ENCODE results near the gene KIN.

- no peak for TF ChIP-seq CTCF (IDR thresholded peaks at IDR 0.05)
- TF ChIP-seq EP300 (IDR thresholded peaks at IDR 0.05) = no peak
- no peak for TF ChIP-seq POLR2A (IDR thresholded peaks at IDR 0.05)
These were observed 14.8 kb upstream of the KIN start for GRCh38 chr10:7802606-7803005.

Measured in suprapubic skin (tissue), 3 donors.